Fibroblast of the aortic adventitia (primary cell): ENCODE results near the gene AP1AR. TPM values are rescaled to one million over a fixed set of nuclear protein-coding genes. Genes with fewer than 3 reads are reported as not detected.
A peak's percentile ranks its signal among the peaks of the same experiment; 100 is the strongest.
"Not testable (repeated sequence)": the region's sequence is repeated elsewhere in the genome, so short reads cannot be mapped to it uniquely, and the experiment has no call there.

ENCODE experiments used
- DNase-seq: peaks from one replicate; pipeline ENCODE4 v3.0.0-alpha.2; 2010; ENCODE audit warnings: low read depth
- H3K4me3 ChIP-seq: 2 replicates; pipeline ENCODE4 v1.5.1; 2011; ENCODE audit warnings: low read depth, mild to moderate bottlenecking, control low read depth, low read length, moderate library complexity
- total RNA-seq: library from RNA; depleted of rRNA; stranded (reverse); fragments of >200 nt; gene quantifications from 2 replicates; pipeline ENCODE4 v1.2.3, GENCODE V29; 2012; ENCODE audit warnings: low replicate concordance
- TF ChIP-seq, protein P1 (sequence below): IDR thresholded peaks from 2 replicates; pipeline ENCODE4 v1.5.1; 2011; ENCODE audit warnings: mild to moderate bottlenecking, low read length, control low read depth, inconsistent platforms; ENCODE audit not compliant: insufficient read depth

AP1AR gene
- total RNA-seq, 1 donor = 25.8 TPM

DNA sequence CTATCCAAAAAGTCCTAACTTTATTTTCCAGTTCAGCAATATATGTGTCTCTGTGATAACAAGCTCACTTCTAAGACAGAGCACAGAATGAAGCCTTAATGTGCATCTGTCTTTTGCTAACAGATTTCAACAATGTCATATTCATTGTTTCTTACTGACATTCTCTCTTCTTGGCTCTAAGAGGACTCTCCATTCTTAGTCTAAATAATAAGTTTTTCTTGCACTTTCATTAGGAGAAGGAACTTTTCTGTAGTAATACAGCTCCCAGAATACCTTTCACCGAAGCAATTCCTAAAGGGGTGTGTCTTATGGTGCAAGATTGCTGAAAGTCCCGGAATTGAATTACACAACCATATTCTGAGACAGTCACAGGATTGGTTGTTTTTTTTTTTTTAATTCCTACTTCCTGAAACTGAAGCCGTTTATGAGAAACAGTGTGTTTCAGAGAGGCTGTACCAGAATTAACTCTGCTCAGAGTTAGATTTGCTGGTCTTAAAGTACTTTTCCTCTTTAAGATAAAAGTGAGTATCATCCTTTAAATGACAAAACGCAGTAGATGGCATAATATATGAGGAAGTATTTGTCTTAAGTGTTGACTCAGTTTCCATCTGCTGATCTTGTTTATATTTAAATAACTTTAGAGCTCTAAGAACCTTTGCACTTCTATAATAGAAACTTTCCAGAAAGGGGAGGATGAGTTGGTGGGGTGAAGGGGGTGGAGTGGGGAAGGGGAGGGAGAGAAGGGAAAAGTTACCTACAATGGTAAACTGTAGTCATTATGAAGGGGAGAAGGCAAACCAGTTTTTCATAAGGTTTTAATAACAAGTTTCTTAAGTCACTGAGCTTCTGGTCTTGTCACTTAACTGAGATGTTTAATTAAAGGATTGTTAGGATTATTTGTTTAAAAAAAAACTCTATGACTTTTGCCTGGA, 65.6 kb downstream of the AP1AR start, which contains the start of gene ALPK1:
ALPK1 (plus strand) TSS at position 421 of the 932 bp plus-strand sequence.
- DNase-seq = peak; percentile 97
- TF ChIP-seq, protein P1, sequence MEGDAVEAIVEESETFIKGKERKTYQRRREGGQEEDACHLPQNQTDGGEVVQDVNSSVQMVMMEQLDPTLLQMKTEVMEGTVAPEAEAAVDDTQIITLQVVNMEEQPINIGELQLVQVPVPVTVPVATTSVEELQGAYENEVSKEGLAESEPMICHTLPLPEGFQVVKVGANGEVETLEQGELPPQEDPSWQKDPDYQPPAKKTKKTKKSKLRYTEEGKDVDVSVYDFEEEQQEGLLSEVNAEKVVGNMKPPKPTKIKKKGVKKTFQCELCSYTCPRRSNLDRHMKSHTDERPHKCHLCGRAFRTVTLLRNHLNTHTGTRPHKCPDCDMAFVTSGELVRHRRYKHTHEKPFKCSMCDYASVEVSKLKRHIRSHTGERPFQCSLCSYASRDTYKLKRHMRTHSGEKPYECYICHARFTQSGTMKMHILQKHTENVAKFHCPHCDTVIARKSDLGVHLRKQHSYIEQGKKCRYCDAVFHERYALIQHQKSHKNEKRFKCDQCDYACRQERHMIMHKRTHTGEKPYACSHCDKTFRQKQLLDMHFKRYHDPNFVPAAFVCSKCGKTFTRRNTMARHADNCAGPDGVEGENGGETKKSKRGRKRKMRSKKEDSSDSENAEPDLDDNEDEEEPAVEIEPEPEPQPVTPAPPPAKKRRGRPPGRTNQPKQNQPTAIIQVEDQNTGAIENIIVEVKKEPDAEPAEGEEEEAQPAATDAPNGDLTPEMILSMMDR = no peak
- H3K4me3 ChIP-seq = peak within 1 kb of the TSS; percentile 69

DNA sequence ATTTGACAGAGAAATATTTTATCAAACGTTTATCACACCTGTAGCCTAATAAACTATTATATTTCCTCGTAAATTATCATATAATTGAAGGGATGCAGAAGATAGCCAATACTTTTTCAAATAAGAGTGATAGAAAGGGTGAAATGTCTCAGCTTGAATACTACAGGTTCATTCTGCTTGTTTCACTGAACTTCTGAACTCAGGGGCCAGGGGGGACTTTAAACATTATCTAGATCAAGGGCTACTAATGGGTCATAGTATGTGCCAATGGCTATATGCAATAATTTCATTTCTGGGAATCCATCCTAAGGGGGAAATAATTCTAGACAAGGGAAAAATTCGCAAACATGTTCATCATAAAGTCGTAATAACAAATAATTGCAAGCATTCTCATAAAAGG, 68.1 kb downstream of the AP1AR start:
- no peak overlapping the region for H3K4me3 ChIP-seq
- no peak for DNase-seq
- TF ChIP-seq, protein P1 = no peak

- TF ChIP-seq, protein P1 = no peak
- no peak for DNase-seq
- no peak overlapping the region for H3K4me3 ChIP-seq
These were observed 71.0 kb downstream of the AP1AR start for GRCh38 chr4:112302320-112303274.

DNA sequence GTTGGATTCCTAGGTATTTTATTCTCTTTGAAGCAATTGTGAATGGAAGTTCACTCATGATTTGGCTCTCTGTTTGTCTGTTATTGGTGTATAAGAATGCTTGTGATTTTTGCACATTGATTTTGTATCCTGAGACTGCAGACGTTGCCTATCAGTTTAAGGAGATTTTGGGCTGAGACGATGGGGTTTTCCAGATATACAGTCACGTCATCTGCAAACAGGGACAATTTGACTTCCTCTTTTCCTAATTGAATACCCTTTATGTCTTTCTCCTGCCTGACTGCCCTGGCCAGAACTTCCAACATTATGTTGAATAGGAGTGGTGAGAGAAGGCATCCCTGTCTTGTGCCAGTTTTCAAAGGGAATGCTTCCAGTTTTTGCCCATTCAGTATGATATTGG, 73.9 kb downstream of the AP1AR start:
- DNase-seq, H3K4me3 ChIP-seq: not testable (repeated sequence)

DNA sequence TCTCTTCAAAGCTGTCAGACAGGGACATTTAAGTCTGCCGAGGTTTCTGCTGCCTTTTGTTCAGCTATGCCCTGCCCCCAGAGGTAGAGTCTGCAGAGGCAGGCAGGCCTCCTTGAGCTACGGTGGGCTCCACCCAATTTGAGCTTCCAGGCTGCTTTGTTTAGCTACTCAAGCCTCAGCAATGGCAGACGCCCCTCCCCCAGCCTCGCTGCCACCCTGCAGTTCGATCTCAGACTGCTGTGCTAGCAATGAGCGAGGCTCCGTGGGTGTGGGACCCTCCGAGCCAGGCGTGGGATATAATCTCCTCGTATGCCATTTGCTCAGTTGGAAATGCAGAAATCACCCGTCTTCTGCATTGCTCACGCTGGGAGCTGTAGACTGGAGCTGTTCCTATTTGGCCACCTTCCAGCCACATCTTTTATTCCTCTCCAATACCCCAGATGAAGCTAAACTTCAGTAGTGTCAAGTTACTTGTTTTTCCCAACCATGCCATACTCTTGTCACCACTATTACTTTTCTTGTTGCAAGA, 77.7 kb downstream of the AP1AR start:
- peak overlapping the region; percentile 33 for H3K4me3 ChIP-seq

GRCh38 chr4:112311516-112311915, 79.9 kb downstream of the AP1AR start:
- H3K4me3 ChIP-seq = no peak overlapping the region
- TF ChIP-seq, protein P1 = no peak
- no peak for DNase-seq

More for the DNA sequence above, 77.7 kb downstream of the AP1AR start:
- peak; percentile 71 for DNase-seq

DNA sequence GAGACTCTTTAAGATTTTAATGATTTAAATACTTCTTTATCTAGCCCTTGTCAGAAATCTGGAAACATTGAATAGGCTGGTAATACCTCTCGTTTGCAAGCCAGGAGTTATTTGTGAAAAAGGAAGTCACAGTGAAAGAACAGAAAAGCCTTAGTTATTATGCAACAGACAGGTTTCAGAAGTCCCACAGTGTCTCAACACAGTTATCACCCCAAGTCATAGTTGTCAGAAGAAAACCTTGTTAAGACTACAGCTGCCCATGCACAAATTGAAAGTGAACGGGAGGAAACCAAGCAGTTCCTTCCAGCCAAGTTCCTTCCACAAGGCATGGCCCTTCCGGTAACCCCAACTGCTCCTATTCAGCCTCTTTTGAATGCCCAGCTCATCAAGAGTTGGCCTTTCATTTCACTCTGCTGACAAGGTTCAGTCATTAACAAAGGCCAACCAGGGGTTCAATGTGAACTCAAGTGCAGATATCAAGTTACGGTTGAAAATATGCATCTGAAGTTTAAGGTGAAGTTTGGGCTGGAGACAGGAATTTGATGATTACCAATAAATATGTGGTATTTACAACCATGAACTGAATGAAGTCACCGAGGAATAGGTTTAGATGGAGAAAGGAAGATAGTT, 81.1 kb downstream of the AP1AR start:
- no peak for DNase-seq
- TF ChIP-seq, protein P1 = no peak
- H3K4me3 ChIP-seq = no peak overlapping the region
